CD4-positive, alpha-beta memory T cell (primary cell): ENCODE measurements around the gene NOS1AP. TPM values are rescaled to one million over a fixed set of nuclear protein-coding genes. Genes with fewer than 3 reads are reported as not detected.

Experiments
- CTCF ChIA-PET: fragments of 350-600 bp; sonication (Branson Sonifier 250); formaldehyde crosslinking; loops from one replicate; lab custom pipeline; 2021; ENCODE audit warnings: inconsistent platforms; ENCODE audit not compliant: partially characterized antibody; lab: Charles Lee
- POLR2A ChIA-PET: fragments of 350-600 bp; sonication (Branson Sonifier 250); formaldehyde crosslinking; loops from one replicate; lab custom pipeline; 2021; ENCODE audit not compliant: partially characterized antibody; lab: Charles Lee
- DNase-seq, 5 donors: peaks; one replicate each; pipeline versions ENCODE4 v3.0.0 to v3.0.0-alpha.2; 2020 to 2022; ENCODE audit warnings: mixed read lengths in 1 of 5
- H3K27ac ChIP-seq: one replicate; pipeline ENCODE4 v1.7.0; 2013; ENCODE audit warnings: low read depth, low read length
- H3K27me3 ChIP-seq: 2 replicates; pipeline ENCODE4 v1.7.0; 2013; ENCODE audit warnings: mild to moderate bottlenecking, low read length, moderate library complexity; ENCODE audit not compliant: insufficient read depth
- H3K36me3 ChIP-seq: 2 replicates; pipeline ENCODE4 v1.7.0; 2013; ENCODE audit warnings: mild to moderate bottlenecking, low read length, moderate library complexity; ENCODE audit not compliant: insufficient read depth
- H3K4me1 ChIP-seq: 2 replicates; pipeline ENCODE4 v1.7.0; 2013; ENCODE audit warnings: mild to moderate bottlenecking, low read length, moderate library complexity; ENCODE audit not compliant: insufficient read depth
- H3K4me3 ChIP-seq, 2 donors: one replicate each; pipeline ENCODE4 v1.7.0; 2013; ENCODE audit warnings: low read length in 2 of 2, mild to moderate bottlenecking in 1 of 2
- H3K9me3 ChIP-seq, 2 donors: one replicate each; pipeline ENCODE4 v1.7.0; 2013; ENCODE audit warnings: low read length in 2 of 2, control low read depth in 1 of 2; ENCODE audit not compliant: control insufficient read depth in 1 of 2
- H3K27ac Mint-ChIP-seq, 7 donors: one replicate each; pipeline ENCODE4 v1.8.0; 2020 to 2021; ENCODE audit warnings: mixed read lengths in 7 of 7, mild to moderate bottlenecking in 6 of 7, inconsistent platforms in 3 of 7, moderate library complexity in 3 of 7
- H3K27me3 Mint-ChIP-seq, 2 donors: one replicate each; pipeline ENCODE4 v1.8.0; 2020 to 2021; ENCODE audit warnings: mixed read lengths in 2 of 2
- H3K36me3 Mint-ChIP-seq, 2 donors: one replicate each; pipeline ENCODE4 v1.8.0; 2020 to 2021; ENCODE audit warnings: mixed read lengths in 2 of 2, inconsistent platforms in 1 of 2, mild to moderate bottlenecking in 1 of 2
- H3K4me1 Mint-ChIP-seq, 4 donors: one replicate each; pipeline ENCODE4 v1.8.0; 2020 to 2021; ENCODE audit warnings: mixed read lengths in 4 of 4, mild to moderate bottlenecking in 1 of 4
- H3K4me3 Mint-ChIP-seq, 8 donors: one replicate each; pipeline ENCODE4 v1.8.0; 2020 to 2021; ENCODE audit warnings: mixed read lengths in 8 of 8, mild to moderate bottlenecking in 7 of 8, moderate library complexity in 6 of 8, inconsistent platforms in 3 of 8
- H3K9me3 Mint-ChIP-seq, 8 donors: one replicate each; pipeline ENCODE4 v1.8.0; 2020 to 2021; ENCODE audit warnings: mixed read lengths in 8 of 8, mild to moderate bottlenecking in 5 of 8, inconsistent platforms in 3 of 8, moderate library complexity in 1 of 8
- intact Hi-C: fragments of 100-400 bp; cut with micrococcal nuclease; formaldehyde crosslinking; loops from one replicate; pipeline ENCODE4 v1.15.1; 2023
- polyA plus RNA-seq, 2 donors: library from polyadenylated mRNA; unstranded; fragments of 300-500 nt; fragmentation: Illumina TruSeq; gene quantifications; one replicate each; pipeline ENCODE4 v1.2.3, GENCODE V29; 2021
- total RNA-seq, 2 experiments: library from RNA; stranded (reverse); gene quantifications; one replicate each; pipeline ENCODE4 v1.2.3, GENCODE V29; 2021

Gene NOS1AP
- total and polyA plus RNA-seq, 4 experiments from 2014 or later, result not detected

DNA sequence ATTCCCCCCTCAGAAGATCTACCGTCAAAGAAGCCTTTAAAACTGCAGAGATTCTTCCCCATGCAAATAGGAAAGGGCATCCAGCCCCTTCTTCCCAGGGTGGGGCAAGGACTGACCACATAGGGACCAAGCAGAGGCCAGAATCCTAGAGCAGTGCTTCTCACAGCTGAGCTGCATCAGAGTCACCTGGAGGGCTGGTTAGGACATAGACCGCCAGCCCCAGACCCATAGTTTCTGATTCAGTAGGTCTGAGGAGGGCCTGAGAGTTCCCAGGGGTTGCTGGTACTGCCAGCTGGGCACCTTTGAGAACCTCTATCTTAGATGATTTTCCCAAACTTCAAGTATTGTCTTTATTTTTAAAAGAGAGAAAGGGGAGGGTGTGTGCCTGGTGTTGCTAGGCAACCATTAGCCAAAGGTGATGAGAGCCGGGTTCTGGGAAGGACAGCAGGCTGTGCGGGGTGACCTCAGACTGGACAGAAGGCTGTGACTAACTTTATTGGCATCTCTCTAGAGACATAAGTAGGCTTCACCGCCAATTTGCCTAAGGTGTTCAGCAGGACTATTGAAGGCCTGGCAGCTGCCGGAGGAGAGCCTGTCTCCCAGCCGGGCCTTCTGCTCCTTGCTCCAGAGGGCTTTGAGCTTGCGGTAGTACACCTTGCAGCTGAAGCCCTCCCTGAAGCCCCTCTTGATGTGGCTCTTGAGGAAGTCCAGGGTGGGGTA, 304.2 kb downstream of the NOS1AP start:
- no peak overlapping the region for H3K27ac Mint-ChIP-seq
- no peaks in the 10 kb centered on the region for H3K27me3 Mint-ChIP-seq
- no peak overlapping the region for H3K4me3 Mint-ChIP-seq
- no peak overlapping the region for H3K4me3 ChIP-seq
- no peak overlapping the region for H3K27ac ChIP-seq
- no peaks in the 10 kb centered on the region for H3K4me1 Mint-ChIP-seq
- no peaks in the 10 kb centered on the region for H3K9me3 Mint-ChIP-seq
- H3K4me1 ChIP-seq, result no peaks in the 10 kb centered on the region
- H3K36me3 ChIP-seq, result no peaks in the 10 kb centered on the region
- intact Hi-C loops, result no loop called here
- CTCF ChIA-PET, result no interaction called here
- H3K36me3 Mint-ChIP-seq, result no peaks in the 10 kb centered on the region
- DNase-seq, result no peak
- POLR2A ChIA-PET, result no interaction called here
- no peaks in the 10 kb centered on the region for H3K27me3 ChIP-seq
- H3K9me3 ChIP-seq, result no peaks in the 10 kb centered on the region

DNA sequence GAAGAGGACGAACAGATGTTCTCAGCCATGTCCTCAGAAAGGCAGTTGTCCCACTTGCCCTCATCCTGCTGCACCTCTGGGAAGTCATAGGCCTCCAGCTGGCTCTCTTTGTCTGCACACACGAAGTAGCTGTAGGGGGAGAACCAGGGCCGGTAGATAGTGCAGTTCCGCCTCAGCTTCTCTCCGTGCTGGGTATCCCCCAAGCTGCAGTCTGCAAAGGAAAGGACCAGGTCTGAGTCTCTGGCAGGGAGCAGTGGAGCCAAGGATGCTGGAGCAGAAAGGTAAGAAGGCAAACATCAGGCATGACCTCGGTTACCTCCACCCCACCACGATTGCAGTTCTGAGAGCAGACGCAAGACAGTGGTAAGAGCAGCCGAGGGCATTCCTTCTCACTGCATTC, 304.9 kb downstream of the NOS1AP start:
- CTCF ChIA-PET, result no interaction called here
- H3K4me1 Mint-ChIP-seq, result no peaks in the 10 kb centered on the region

DNA sequence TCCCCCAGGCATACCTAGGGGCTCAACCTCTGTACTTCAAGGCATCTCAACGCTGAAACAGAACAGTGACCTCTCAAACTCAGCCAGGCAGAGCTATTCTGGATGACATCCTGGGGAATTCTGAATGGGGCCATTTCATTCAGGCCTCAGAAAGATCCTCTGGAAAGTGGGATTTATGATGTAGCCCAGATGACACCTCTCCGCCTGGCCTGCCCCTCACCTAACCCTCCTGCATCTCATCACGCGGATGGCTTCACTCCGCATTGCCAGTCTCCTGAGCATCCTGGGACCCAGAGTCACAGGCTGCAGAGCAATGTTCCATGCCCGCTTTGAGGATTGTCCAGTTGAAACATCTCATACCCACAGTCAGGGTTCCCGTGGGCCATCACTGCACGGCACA, 306.0 kb downstream of the NOS1AP start:
- H3K4me1 ChIP-seq, result no peaks in the 10 kb centered on the region
- H3K4me1 Mint-ChIP-seq, result no peaks in the 10 kb centered on the region
- H3K27me3 Mint-ChIP-seq, result no peaks in the 10 kb centered on the region
- H3K27ac ChIP-seq, result no peak overlapping the region
- CTCF ChIA-PET, result interaction anchor here (1.6 kb wide), 1 partner anchor 9 kb away, joined by 3 read pairs; no protein-coding TSS in a partner anchor
- DNase-seq, result no peak
- H3K36me3 Mint-ChIP-seq, result no peaks in the 10 kb centered on the region
- H3K27ac Mint-ChIP-seq, result no peak overlapping the region
- H3K9me3 Mint-ChIP-seq, result no peaks in the 10 kb centered on the region
- POLR2A ChIA-PET, result no interaction called here
- H3K9me3 ChIP-seq, result no peaks in the 10 kb centered on the region
- no peaks in the 10 kb centered on the region for H3K36me3 ChIP-seq
- intact Hi-C loops, result no loop called here
- no peaks in the 10 kb centered on the region for H3K27me3 ChIP-seq
- no peak overlapping the region for H3K4me3 ChIP-seq
- H3K4me3 Mint-ChIP-seq, result no peak overlapping the region

More for the DNA sequence above, 304.9 kb downstream of the NOS1AP start:
- H3K9me3 Mint-ChIP-seq, result no peaks in the 10 kb centered on the region
- intact Hi-C loops, result no loop called here
- POLR2A ChIA-PET, result no interaction called here
- no peak overlapping the region for H3K4me3 Mint-ChIP-seq
- Histone ChIP-seq H3K27ac (no peak overlapping the region), H3K36me3 (no peaks in the 10 kb centered on the region), H3K27me3 (no peaks in the 10 kb centered on the region), H3K9me3 (no peaks in the 10 kb centered on the region), H3K4me1 (no peaks in the 10 kb centered on the region), H3K4me3 (no peak overlapping the region)
- H3K36me3 Mint-ChIP-seq, result no peaks in the 10 kb centered on the region
- H3K27ac Mint-ChIP-seq, result no peak overlapping the region
- no peak for DNase-seq
- H3K27me3 Mint-ChIP-seq, result no peaks in the 10 kb centered on the region

DNA sequence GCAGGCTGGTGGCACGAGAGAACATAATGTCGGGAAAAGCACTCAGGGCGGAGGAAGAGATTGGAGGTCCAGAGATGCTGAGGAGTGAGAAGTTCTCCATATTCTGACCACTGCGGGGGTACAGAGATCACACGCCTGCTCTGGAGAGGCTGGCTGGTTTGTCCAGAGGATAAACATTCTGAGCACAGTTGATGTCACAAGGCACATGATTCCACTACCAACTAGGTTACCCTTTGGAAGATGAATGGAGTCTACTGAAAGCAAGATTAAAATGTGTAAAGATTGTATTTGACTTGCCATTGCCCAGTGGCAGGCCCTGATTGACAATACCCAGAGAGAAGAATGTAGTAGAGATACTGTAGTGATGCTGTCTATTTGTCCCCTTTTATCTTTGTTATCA, 307.2 kb downstream of the NOS1AP start, which contains the start of gene SPATA46:
TSS of gene SPATA46 (minus strand) at position 164 of the 400 bp plus-strand sequence. CDS start at position 100, 64 bp downstream.
- no peak within 1 kb of the TSS for H3K4me3 Mint-ChIP-seq
- H3K27ac Mint-ChIP-seq, result no peak within 1 kb of the TSS
- intact Hi-C loops, result no loop called here
- Histone ChIP-seq H3K27ac (no peak within 1 kb of the TSS), H3K4me3 (no peak within 1 kb of the TSS), H3K27me3 (no peaks in the 10 kb centered on the region), H3K36me3 (no peaks in the 10 kb centered on the region), H3K4me1 (no peaks in the 10 kb centered on the region), H3K9me3 (no peaks in the 10 kb centered on the region)
- no peaks in the 10 kb centered on the region for H3K27me3 Mint-ChIP-seq
- ChIA-PET POLR2A (no interaction called here), CTCF (interaction anchor here (1.6 kb wide), 1 partner anchor 11 kb away, joined by 3 read pairs; no protein-coding TSS in a partner anchor)
- H3K4me1 Mint-ChIP-seq, result no peaks in the 10 kb centered on the region
- H3K9me3 Mint-ChIP-seq, result no peaks in the 10 kb centered on the region
- DNase-seq, result no peak
- H3K36me3 Mint-ChIP-seq, result no peaks in the 10 kb centered on the region

DNA sequence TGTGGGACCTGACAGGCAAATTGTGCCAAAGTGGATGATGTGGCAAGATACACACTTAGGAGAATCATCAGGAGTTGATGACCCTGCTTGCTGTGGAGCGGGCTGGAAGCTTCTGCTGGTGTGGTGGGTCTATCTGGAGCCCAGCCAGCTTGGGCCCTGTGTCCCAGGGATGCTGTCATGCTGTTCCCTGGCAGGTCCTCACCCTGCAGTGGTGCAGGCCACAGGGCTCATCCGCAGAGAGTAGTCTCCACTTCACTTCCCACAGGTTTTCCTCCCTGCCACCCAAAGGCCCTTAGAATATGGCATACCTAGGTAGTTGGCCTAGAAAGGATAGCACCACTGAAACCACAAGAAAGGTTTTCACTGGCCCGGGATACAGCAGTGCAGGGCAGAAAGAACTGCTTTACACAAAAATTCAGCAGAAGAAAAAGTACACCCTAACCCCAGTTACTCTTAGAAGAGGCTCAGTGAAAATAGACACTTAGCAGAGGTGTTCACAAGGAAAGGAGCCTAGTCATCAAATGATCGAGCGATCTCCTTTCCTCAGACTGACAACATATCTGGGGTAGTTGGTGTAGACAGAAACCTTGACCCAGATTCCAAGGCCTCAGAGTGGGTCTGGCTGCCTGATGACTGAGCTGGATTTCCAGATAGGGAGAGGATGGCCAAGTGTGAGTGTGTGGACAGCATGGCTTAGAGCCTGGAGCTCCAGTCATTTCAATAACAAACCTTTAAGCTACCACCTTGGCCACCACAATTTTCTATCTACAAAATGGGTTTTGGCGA, 310.8 kb downstream of the NOS1AP start:
- no peaks in the 10 kb centered on the region for H3K4me1 Mint-ChIP-seq
- no peaks in the 10 kb centered on the region for H3K36me3 ChIP-seq
- CTCF ChIA-PET, result no interaction called here
- no peak overlapping the region for H3K27ac Mint-ChIP-seq
- H3K9me3 Mint-ChIP-seq, result no peaks in the 10 kb centered on the region
- no peak overlapping the region for H3K4me3 Mint-ChIP-seq
- POLR2A ChIA-PET, result no interaction called here
- no peak for DNase-seq
- H3K27me3 ChIP-seq, result no peaks in the 10 kb centered on the region
- H3K4me1 ChIP-seq, result no peaks in the 10 kb centered on the region
- intact Hi-C loops, result no loop called here
- no peak overlapping the region for H3K27ac ChIP-seq
- no peaks in the 10 kb centered on the region for H3K9me3 ChIP-seq
- no peaks in the 10 kb centered on the region for H3K36me3 Mint-ChIP-seq
- H3K27me3 Mint-ChIP-seq, result peaks cover 0 to 2% of the 10 kb centered on the region in 2 donors
- H3K4me3 ChIP-seq, result no peak overlapping the region

DNA sequence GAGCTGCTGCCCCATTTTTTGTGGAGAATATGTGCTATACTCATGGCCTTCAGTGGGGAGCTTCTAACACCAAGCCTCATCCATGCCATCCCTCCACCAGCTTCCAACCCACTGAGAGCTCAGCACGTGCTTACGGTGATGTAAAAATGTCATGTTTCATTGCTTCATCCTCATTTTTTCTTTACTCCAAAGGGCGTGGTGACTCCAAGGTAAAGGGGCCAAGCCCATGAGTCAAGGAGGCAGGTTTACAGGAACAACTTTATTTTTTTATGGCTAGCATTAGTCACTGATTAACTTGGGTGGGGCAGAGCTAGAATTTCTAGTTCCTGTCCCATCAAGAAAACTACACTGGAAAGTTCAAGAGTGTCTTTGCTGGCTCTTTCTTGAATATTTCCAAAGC, 311.9 kb downstream of the NOS1AP start, which contains the start of gene C1orf226:
TSS of gene C1orf226 (plus strand) at position 346 of the 400 bp plus-strand sequence. CDS start 174 bp downstream, outside the sequence.
- Histone ChIP-seq H3K9me3 (no peaks in the 10 kb centered on the region), H3K36me3 (no peaks in the 10 kb centered on the region), H3K27me3 (no peaks in the 10 kb centered on the region), H3K4me1 (no peaks in the 10 kb centered on the region), H3K4me3 (no peak within 1 kb of the TSS), H3K27ac (no peak within 1 kb of the TSS)
- POLR2A ChIA-PET, result no interaction called here
- Mint-ChIP-seq H3K27ac (no peak within 1 kb of the TSS), H3K9me3 (no peaks in the 10 kb centered on the region), H3K4me3 (no peak within 1 kb of the TSS), H3K27me3 (peaks cover 0 to 2% of the 10 kb centered on the region in 2 donors), H3K4me1 (no peaks in the 10 kb centered on the region), H3K36me3 (no peaks in the 10 kb centered on the region)
- CTCF ChIA-PET, result no interaction called here
- intact Hi-C loops, result no loop called here
- DNase-seq, result no peak

DNA sequence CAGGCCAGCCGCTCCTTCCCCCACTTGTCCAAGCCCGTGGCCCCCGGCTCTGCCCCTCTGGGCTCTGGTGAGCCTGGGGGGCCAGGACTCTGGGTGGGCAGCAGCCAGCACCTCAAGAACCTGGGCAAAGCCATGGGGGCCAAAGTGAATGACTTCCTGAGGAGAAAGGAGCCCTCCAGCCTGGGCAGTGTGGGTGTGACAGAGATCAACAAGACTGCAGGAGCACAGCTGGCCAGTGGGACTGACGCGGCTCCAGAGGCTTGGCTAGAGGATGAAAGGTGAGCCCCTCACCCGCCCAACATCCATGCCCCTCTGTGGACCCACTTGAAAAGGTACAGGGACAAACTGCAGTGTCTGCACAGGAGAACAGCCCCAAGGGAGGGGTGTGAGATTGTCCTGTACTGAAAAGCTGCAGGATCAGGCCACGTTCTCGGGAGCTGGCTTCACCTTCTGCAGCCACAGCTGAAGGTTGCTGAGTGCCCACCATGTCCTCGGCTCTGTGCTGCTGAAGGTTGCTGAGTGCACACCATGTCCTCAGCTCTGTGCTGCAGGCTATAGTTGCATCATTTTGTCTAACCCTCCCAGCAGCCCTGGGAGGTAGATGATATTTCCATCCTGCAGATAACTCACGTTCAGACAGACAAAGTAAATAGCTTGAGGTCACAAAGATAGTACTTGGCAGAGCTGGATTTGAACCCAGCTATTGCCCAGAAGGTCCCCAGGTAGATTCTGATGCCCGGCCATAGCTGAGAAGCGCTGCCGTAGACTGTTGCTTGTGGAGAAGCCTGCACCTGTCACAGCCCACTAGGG, 312.7 kb downstream of the NOS1AP start:
- intact Hi-C loops, result no loop called here
- H3K4me1 ChIP-seq, result no peaks in the 10 kb centered on the region
- no peak for DNase-seq
- Mint-ChIP-seq H3K27me3 (peaks cover 0 to 2% of the 10 kb centered on the region in 2 donors), H3K27ac (no peak overlapping the region), H3K4me3 (no peak overlapping the region), H3K36me3 (no peaks in the 10 kb centered on the region), H3K9me3 (no peaks in the 10 kb centered on the region), H3K4me1 (no peaks in the 10 kb centered on the region)
- no peaks in the 10 kb centered on the region for H3K27me3 ChIP-seq
- H3K36me3 ChIP-seq, result no peaks in the 10 kb centered on the region
- H3K27ac ChIP-seq, result no peak overlapping the region
- no peak overlapping the region for H3K4me3 ChIP-seq
- ChIA-PET CTCF (interaction anchor here (1.1 kb wide), 1 partner anchor 10 kb away, joined by 5 read pairs; no protein-coding TSS in a partner anchor), POLR2A (no interaction called here)
- no peaks in the 10 kb centered on the region for H3K9me3 ChIP-seq
